IMR-90 (cell line): ENCODE results near the gene IQCK. TPM values are rescaled to one million over a fixed set of nuclear protein-coding genes. Genes with fewer than 3 reads are reported as not detected.

Experiments
- ATAC-seq: fragments of 200-7000 bp; cut with Tn5 transposase; 2 replicates; pipeline ENCODE4 v1.9.1; 2020; ENCODE audit warnings: low read depth, mild to moderate bottlenecking, moderate library complexity
- BruUV-seq: library from RNA; stranded (reverse); fragments of 400-500 nt; replicated peaks from 2 replicates; lab custom pipeline; 2021; lab: Mats Ljungman, UMichigan
- CTCF ChIA-PET: fragments of 300-600 bp; formaldehyde crosslinking; extraction: SDS; loops from one replicate; lab custom pipeline; 2021; ENCODE audit warnings: antibody characterized with exemption; lab: Yijun Ruan, JAX
- POLR2A ChIA-PET: fragments of 300-600 bp; sonication (Branson Sonifier 250); formaldehyde crosslinking; loops from one replicate; lab custom pipeline; 2022; ENCODE audit warnings: antibody characterized with exemption; ENCODE audit not compliant: unreplicated experiment; lab: Charles Lee
- DNase-seq: peaks from one replicate; pipeline ENCODE4 v3.0.0; 2013
- H2AFZ ChIP-seq: replicated peaks from 2 replicates; pipeline ENCODE3; 2013; ENCODE audit warnings: low read length, mild to moderate bottlenecking; ENCODE audit not compliant: poor library complexity
- H2AK5ac ChIP-seq: 2 replicates; pipeline ENCODE4 v1.6.1; 2013; ENCODE audit warnings: low read depth, low read length, inconsistent platforms
- H2AK9ac ChIP-seq: replicated peaks from 2 replicates; pipeline ENCODE3; 2013; ENCODE audit warnings: mild to moderate bottlenecking, low read depth, low read length, moderate library complexity; ENCODE audit not compliant: poor library complexity
- H2BK120ac ChIP-seq: 2 replicates; pipeline ENCODE4 v1.6.1; 2013; ENCODE audit warnings: low read depth, low read length, inconsistent platforms
- H2BK15ac ChIP-seq: 3 replicates; pipeline ENCODE4 v1.6.1; 2013; ENCODE audit warnings: low read depth, low read length, inconsistent platforms
- H2BK20ac ChIP-seq: 2 replicates; pipeline ENCODE4 v1.6.1; 2013; ENCODE audit warnings: low read depth, mild to moderate bottlenecking, inconsistent platforms, low read length, moderate library complexity
- H2BK5ac ChIP-seq: 2 replicates; pipeline ENCODE4 v1.6.1; 2013; ENCODE audit warnings: mild to moderate bottlenecking, low read depth, low read length, inconsistent platforms; ENCODE audit not compliant: poor library complexity, severe bottlenecking
- H3K14ac ChIP-seq: replicated peaks from 2 replicates; pipeline ENCODE4 v1.6.1; 2013; ENCODE audit warnings: low read depth, low read length, inconsistent platforms
- H3K18ac ChIP-seq: 2 replicates; pipeline ENCODE4 v1.6.1; 2013; ENCODE audit warnings: low read depth, low read length, control low read depth
- H3K23ac ChIP-seq: 2 replicates; pipeline ENCODE4 v1.6.1; 2013; ENCODE audit warnings: low read depth, low read length, inconsistent platforms
- H3K27ac ChIP-seq: 2 replicates; pipeline ENCODE4 v1.5.1; 2013; ENCODE audit warnings: mild to moderate bottlenecking, control low read depth, low read length; ENCODE audit not compliant: insufficient read depth
- H3K27me3 ChIP-seq: 2 replicates; pipeline ENCODE4 v1.6.1; 2013; ENCODE audit warnings: low read length; ENCODE audit not compliant: control insufficient read depth, insufficient read depth
- H3K36me3 ChIP-seq: 2 replicates; pipeline ENCODE4 v1.6.1; 2013; ENCODE audit warnings: low read length, mixed read lengths; ENCODE audit not compliant: control insufficient read depth, insufficient read depth
- H3K4ac ChIP-seq: 2 replicates; pipeline ENCODE4 v1.6.1; 2013; ENCODE audit warnings: low read depth, low read length, inconsistent platforms
- H3K4me1 ChIP-seq: 2 replicates; pipeline ENCODE4 v1.6.1; 2013; ENCODE audit warnings: low read length, mixed read lengths; ENCODE audit not compliant: control insufficient read depth, insufficient read depth
- H3K4me2 ChIP-seq: 2 replicates; pipeline ENCODE4 v1.6.1; 2013; ENCODE audit warnings: low read depth, mild to moderate bottlenecking, control low read depth, low read length, moderate library complexity
- H3K4me3 ChIP-seq: 2 replicates; pipeline ENCODE4 v1.5.1; 2013; ENCODE audit warnings: low read depth, mild to moderate bottlenecking, control low read depth, low read length, moderate library complexity; ENCODE audit not compliant: insufficient read depth
- H3K56ac ChIP-seq: 2 replicates; pipeline ENCODE4 v1.6.1; 2013; ENCODE audit warnings: low read length, inconsistent platforms; ENCODE audit not compliant: insufficient read depth; ENCODE audit errors: extremely low read depth
- H3K79me1 ChIP-seq, 2 experiments: 2 replicates each; pipeline ENCODE4 v1.6.1; 2013; ENCODE audit warnings: low read length in 2 of 2, inconsistent platforms in 1 of 2, low read depth in 1 of 2
- H3K9ac ChIP-seq: 2 replicates; pipeline ENCODE4 v1.6.1; 2013; ENCODE audit warnings: low read depth, low read length, control low read depth
- H3K9me1 ChIP-seq: 2 replicates; pipeline ENCODE4 v1.6.1; 2013; ENCODE audit warnings: low read length, inconsistent platforms; ENCODE audit not compliant: insufficient read depth
- H3K9me3 ChIP-seq: 2 replicates; pipeline ENCODE4 v1.6.1; 2013; ENCODE audit warnings: low read length; ENCODE audit not compliant: control insufficient read depth, insufficient read depth
- H4K20me1 ChIP-seq: 2 replicates; pipeline ENCODE4 v1.6.1; 2013; ENCODE audit warnings: low read length, inconsistent platforms; ENCODE audit not compliant: insufficient read depth
- H4K5ac ChIP-seq: 2 replicates; pipeline ENCODE4 v1.6.1; 2013; ENCODE audit warnings: mild to moderate bottlenecking, low read depth, low read length, control low read depth
- H4K8ac ChIP-seq, 2 experiments: 2 replicates each; pipeline ENCODE4 v1.6.1; 2013; ENCODE audit warnings: low read depth in 2 of 2, low read length in 2 of 2, control low read depth in 1 of 2, inconsistent platforms in 1 of 2
- H4K91ac ChIP-seq: 2 replicates; pipeline ENCODE4 v1.6.1; 2013; ENCODE audit warnings: low read depth, low read length, inconsistent platforms; ENCODE audit not compliant: insufficient read depth
- BHLHE40 ChIP-seq: fragments of 150-350 bp; IDR thresholded peaks from 2 replicates; pipeline ENCODE4 v1.6.1; 2016; ENCODE audit warnings: mild to moderate bottlenecking, low read depth, low read length
- CEBPB ChIP-seq: IDR thresholded peaks from 2 replicates; pipeline ENCODE4 v1.6.1; 2012; ENCODE audit warnings: low read depth, low read length, improper control_type of control experiment
- FOS ChIP-seq: fragments of 150-350 bp; IDR thresholded peaks from 2 replicates; pipeline ENCODE4 v1.6.1; 2016; ENCODE audit warnings: low read depth, low read length
- MXI1 ChIP-seq: IDR thresholded peaks from 2 replicates; pipeline ENCODE4 v1.6.1; 2012; ENCODE audit warnings: low read depth, mild to moderate bottlenecking, low read length, moderate library complexity, borderline replicate concordance
- RCOR1 ChIP-seq: IDR thresholded peaks from 2 replicates; pipeline ENCODE4 v1.6.1; 2012; ENCODE audit warnings: mild to moderate bottlenecking, low read length, improper control_type of control experiment; ENCODE audit not compliant: insufficient replicate concordance
- SMC3 ChIP-seq: fragments of 150-350 bp; IDR thresholded peaks from 2 replicates; pipeline ENCODE4 v1.6.1; 2016; ENCODE audit warnings: low read depth, mild to moderate bottlenecking, antibody characterized with exemption, low read length, moderate library complexity
- WGBS, 2 experiments: methylation state at CpG; one replicate each; pipeline versions ENCODE4 v1.1.5 to v1.1.7; 2013; ENCODE audit warnings: missing lambda C conversion rate in 2 of 2; ENCODE audit not compliant: insufficient read length in 1 of 2; ENCODE audit errors: extremely low coverage in 2 of 2; 5-methylcytosine and 5-hydroxymethylcytosine counted together
- dilution Hi-C: fragments of 300-500 bp; cut with HindIII; formaldehyde crosslinking; loops from one replicate; pipeline ENCODE4 v1.14.3; 2018; ENCODE audit warnings: low sequenced_read_pairs; ENCODE audit not compliant: unreplicated experiment
- in situ Hi-C: fragments of 300-500 bp; cut with MboI; formaldehyde crosslinking; loops from 3 replicates; pipeline ENCODE4 v1.14.3; 2019; ENCODE audit warnings: low sequenced_read_pairs, inconsistent platforms, mixed read lengths
- intact Hi-C: fragments of 100-400 bp; cut with micrococcal nuclease; formaldehyde crosslinking; loops from 2 replicates; pipeline ENCODE4 v1.10.0; 2022
- polyA plus RNA-seq, 3 experiments: library from polyadenylated mRNA; depleted of rRNA; stranded (reverse); fragments of >200 nt; gene quantifications; 2 replicates each; pipeline ENCODE4 v1.2.3, GENCODE V29; 2012; ENCODE audit warnings: low replicate concordance in 1 of 3
- total RNA-seq: library from RNA; depleted of rRNA; stranded (reverse); fragments of >200 nt; gene quantifications from 2 replicates; pipeline ENCODE4 v1.2.3, GENCODE V29; 2012

Gene IQCK
- total and polyA plus RNA-seq, 2 of the 4 experiments (the other 2 are of a cell fraction), result 4.1 to 5.4 TPM

GRCh38 chr16:19704321-19705145 is 13.5 kb upstream of the IQCK start:
- DNase-seq, result peak; percentile 77
- H3K4me2 ChIP-seq, result no peak overlapping the region
- H3K79me1 ChIP-seq, result peaks cover 16 to 53% of the 10 kb centered on the region in 2 experiments; a peak in 3 of 4 replicates
- no peak overlapping the region; the same call in 1 of the 2 replicates for H3K56ac ChIP-seq
- H4K91ac ChIP-seq, result peak overlapping the region; percentile 86
- peak overlapping the region; percentile 100 for H2AK5ac ChIP-seq
- peak overlapping the region; percentile 75; the same call in 1 of the 2 replicates for H3K18ac ChIP-seq
- intact Hi-C loops, result loop anchor here (5.0 kb wide), 2 partner anchors 147 to 183 kb away; partner anchors contain the start of gene VPS35L
- ATAC-seq, result peak; percentile 70
- no TSS peak for BruUV-seq
- ChIA-PET CTCF (no interaction called here), POLR2A (no interaction called here)
- dilution Hi-C loops, result no loop called here
- peaks cover 8% of the 10 kb centered on the region for H3K9me1 ChIP-seq
- no peaks in the 10 kb centered on the region for H4K20me1 ChIP-seq
- peaks cover 10% of the 10 kb centered on the region for H3K4me1 ChIP-seq
- peak overlapping the region; percentile 70 for H3K27ac ChIP-seq
- TF ChIP-seq MXI1 (no peak), CEBPB (peak; percentile 80), SMC3 (no peak), FOS (0 out of 2 replicates have a peak, but pooled peaks have one; percentile 33), BHLHE40 (0 out of 2 replicates have a peak, but pooled peaks have one; percentile 40), RCOR1 (peak; percentile 18)
- WGBS, 2 experiments, result 82% methylated on average over 10 of the region's 18 CpGs; no CpG with 5 or more reads in 1 of the 2 experiments
- peak overlapping the region; percentile 91 for H2BK5ac ChIP-seq
- H4K5ac ChIP-seq, result peak overlapping the region; percentile 65; the same call in 1 of the 2 replicates
- no peak overlapping the region for H3K9ac ChIP-seq
- peak overlapping the region; percentile 71 for H2AFZ ChIP-seq
- in situ Hi-C loops, result loop anchor here (25.0 kb wide), 1 partner anchor 592 kb away; the partner anchor contains the start of gene ITPRIPL2
- H3K4ac ChIP-seq, result peak overlapping the region; percentile 99
- H2BK120ac ChIP-seq, result peak overlapping the region; percentile 91
- no peak overlapping the region for H3K4me3 ChIP-seq
- peak overlapping the region; percentile 5 to 95; a peak in 3 of 4 replicates for H4K8ac ChIP-seq
- H2BK15ac ChIP-seq, result peak overlapping the region; percentile 74; the same call in 2 of the 3 replicates
- H2AK9ac ChIP-seq, result peak overlapping the region; percentile 92
- H3K9me3 ChIP-seq, result no peaks in the 10 kb centered on the region
- peak overlapping the region; percentile 96 for H2BK20ac ChIP-seq
- H3K14ac ChIP-seq, result peak overlapping the region; percentile 97
- no peaks in the 10 kb centered on the region for H3K27me3 ChIP-seq
- H3K23ac ChIP-seq, result peak overlapping the region; percentile 93
- peaks cover 44% of the 10 kb centered on the region for H3K36me3 ChIP-seq
